Activated naive CD4-positive, alpha-beta T cell treated with anti-CD3 and anti-CD28 coated beads, Interleukin-2, amount 10 ng/mL, durations not matched to agents 7 days and 5 days (primary cell): ENCODE measurements around the gene DNAH6.
"Not testable (repeated sequence)": the region's sequence is repeated elsewhere in the genome, so short reads cannot be mapped to it uniquely, and the experiment has no call there.

Source experiments
- CTCF ChIA-PET: fragments of 350-600 bp; sonication (Branson Sonifier 250); formaldehyde crosslinking; loops from one replicate; lab custom pipeline; 2021; ENCODE audit warnings: antibody characterized with exemption; lab: Charles Lee
- DNase-seq: peaks from one replicate; pipeline ENCODE4 v3.0.0-alpha.2; 2020
- H3K27ac Mint-ChIP-seq: one replicate; pipeline ENCODE4 v1.8.0; 2021; ENCODE audit warnings: mild to moderate bottlenecking, moderate library complexity, mixed read lengths
- H3K27me3 Mint-ChIP-seq: one replicate; pipeline ENCODE4 v1.8.0; 2021; ENCODE audit warnings: mild to moderate bottlenecking, mixed read lengths
- H3K36me3 Mint-ChIP-seq: one replicate; pipeline ENCODE4 v1.8.0; 2021; ENCODE audit warnings: mixed read lengths
- H3K4me1 Mint-ChIP-seq: one replicate; pipeline ENCODE4 v1.8.0; 2021; ENCODE audit warnings: mixed read lengths
- H3K4me3 Mint-ChIP-seq: one replicate; pipeline ENCODE4 v1.8.0; 2021; ENCODE audit warnings: mild to moderate bottlenecking, moderate library complexity, mixed read lengths
- H3K9me3 Mint-ChIP-seq: one replicate; pipeline ENCODE4 v1.8.0; 2021; ENCODE audit warnings: mixed read lengths

Gene DNAH6

GRCh38 chr2:84532291-84532690 is 16.0 kb downstream of the DNAH6 start:
- H3K4me3 Mint-ChIP-seq: no peak overlapping the region
- H3K27ac Mint-ChIP-seq: no peak overlapping the region
- no peaks in the 10 kb centered on the region for H3K36me3 Mint-ChIP-seq
- H3K9me3 Mint-ChIP-seq: no peaks in the 10 kb centered on the region
- H3K27me3 Mint-ChIP-seq: no peaks in the 10 kb centered on the region
- DNase-seq: no peak
- CTCF ChIA-PET: no interaction called here
- H3K4me1 Mint-ChIP-seq: peaks cover 3% of the 10 kb centered on the region

- CTCF ChIA-PET: no interaction called here
- peaks cover 6% of the 10 kb centered on the region for H3K4me1 Mint-ChIP-seq
- no peak overlapping the region for H3K4me3 Mint-ChIP-seq
- no peak for DNase-seq
- no peak overlapping the region for H3K27ac Mint-ChIP-seq
- peaks cover 2% of the 10 kb centered on the region for H3K9me3 Mint-ChIP-seq
- H3K27me3 Mint-ChIP-seq: no peaks in the 10 kb centered on the region
- peaks cover 2% of the 10 kb centered on the region for H3K36me3 Mint-ChIP-seq
These were observed 17.9 kb downstream of the DNAH6 start for GRCh38 chr2:84534225-84534624.

GRCh38 chr2:84537251-84537650 is 21.0 kb downstream of the DNAH6 start:
- H3K27me3 Mint-ChIP-seq: no peaks in the 10 kb centered on the region
- no peak overlapping the region for H3K4me3 Mint-ChIP-seq
- no peak for DNase-seq
- H3K27ac Mint-ChIP-seq: no peak overlapping the region
- H3K4me1 Mint-ChIP-seq: peaks cover 17% of the 10 kb centered on the region
- peaks cover 3% of the 10 kb centered on the region for H3K36me3 Mint-ChIP-seq
- CTCF ChIA-PET: interaction anchor here (2.6 kb wide), 1 partner anchor 11 kb away, joined by 6 read pairs; no protein-coding TSS in a partner anchor
- peaks cover 2% of the 10 kb centered on the region for H3K9me3 Mint-ChIP-seq

- Mint-ChIP-seq H3K27ac (no peak overlapping the region), H3K4me3 (no peak overlapping the region), H3K27me3 (no peaks in the 10 kb centered on the region), H3K4me1 (peaks cover 14% of the 10 kb centered on the region), H3K36me3 (peaks cover 3% of the 10 kb centered on the region), H3K9me3 (peaks cover 2% of the 10 kb centered on the region)
- DNase-seq: no peak
- CTCF ChIA-PET: no interaction called here
These were observed 23.4 kb downstream of the DNAH6 start for GRCh38 chr2:84539729-84540128.

- no peaks in the 10 kb centered on the region for H3K9me3 Mint-ChIP-seq
- peaks cover 3% of the 10 kb centered on the region for H3K4me1 Mint-ChIP-seq
These were observed 28.7 kb downstream of the DNAH6 start for GRCh38 chr2:84545005-84545404.

GRCh38 chr2:84546551-84546950 is 30.3 kb downstream of the DNAH6 start:
- H3K36me3 Mint-ChIP-seq: no peaks in the 10 kb centered on the region
- H3K4me3 Mint-ChIP-seq: no peak overlapping the region
- CTCF ChIA-PET: no interaction called here
- no peaks in the 10 kb centered on the region for H3K9me3 Mint-ChIP-seq
- no peaks in the 10 kb centered on the region for H3K27me3 Mint-ChIP-seq
- DNase-seq: no peak
- H3K27ac Mint-ChIP-seq: no peak overlapping the region
- no peaks in the 10 kb centered on the region for H3K4me1 Mint-ChIP-seq

More at GRCh38 chr2:84545005-84545404, 28.7 kb downstream of the DNAH6 start:
- Mint-ChIP-seq H3K27me3 (no peaks in the 10 kb centered on the region), H3K27ac (no peak overlapping the region), H3K36me3 (no peaks in the 10 kb centered on the region), H3K4me3 (no peak overlapping the region)
- CTCF ChIA-PET: no interaction called here
- no peak for DNase-seq

- Mint-ChIP-seq H3K4me3 (no peak overlapping the region), H3K27ac (no peak overlapping the region), H3K9me3 (no peaks in the 10 kb centered on the region), H3K4me1 (no peaks in the 10 kb centered on the region), H3K36me3 (no peaks in the 10 kb centered on the region), H3K27me3 (peaks cover 2% of the 10 kb centered on the region)
- no peak for DNase-seq
- CTCF ChIA-PET: no interaction called here
These were observed 32.0 kb downstream of the DNAH6 start for GRCh38 chr2:84548303-84548702.

- no peaks in the 10 kb centered on the region for H3K4me1 Mint-ChIP-seq
- CTCF ChIA-PET: no interaction called here
- H3K27me3 Mint-ChIP-seq: peaks cover 3% of the 10 kb centered on the region
- H3K4me3 Mint-ChIP-seq: no peak overlapping the region
- no peaks in the 10 kb centered on the region for H3K9me3 Mint-ChIP-seq
- H3K36me3 Mint-ChIP-seq: no peaks in the 10 kb centered on the region
- DNase-seq: no peak
- no peak overlapping the region for H3K27ac Mint-ChIP-seq
These were observed 34.6 kb downstream of the DNAH6 start for GRCh38 chr2:84550916-84551315.

- not testable (repeated sequence) for H3K27me3 Mint-ChIP-seq, H3K36me3 Mint-ChIP-seq, H3K9me3 Mint-ChIP-seq
These were observed 35.2 kb downstream of the DNAH6 start for GRCh38 chr2:84551526-84551925.

GRCh38 chr2:84556190-84556589 is 39.9 kb downstream of the DNAH6 start:
- H3K36me3 Mint-ChIP-seq: peaks cover 3% of the 10 kb centered on the region
- no peak overlapping the region for H3K27ac Mint-ChIP-seq
- no peak for DNase-seq
- H3K27me3 Mint-ChIP-seq: peaks cover 3% of the 10 kb centered on the region
- CTCF ChIA-PET: no interaction called here
- H3K4me1 Mint-ChIP-seq: no peaks in the 10 kb centered on the region
- H3K4me3 Mint-ChIP-seq: no peak overlapping the region
- peaks cover 12% of the 10 kb centered on the region for H3K9me3 Mint-ChIP-seq

More at GRCh38 chr2:84551526-84551925, 35.2 kb downstream of the DNAH6 start:
- DNase-seq, CTCF ChIA-PET, H3K4me1 Mint-ChIP-seq, H3K27ac Mint-ChIP-seq, H3K4me3 Mint-ChIP-seq: not testable (repeated sequence)

GRCh38 chr2:84559838-84560237 is 43.5 kb downstream of the DNAH6 start:
- H3K4me1 Mint-ChIP-seq: no peaks in the 10 kb centered on the region
- CTCF ChIA-PET: interaction anchor here (0.7 kb wide), 1 partner anchor 67 kb away, joined by 3 read pairs; no protein-coding TSS in a partner anchor
- peaks cover 16% of the 10 kb centered on the region for H3K9me3 Mint-ChIP-seq
- no peak for DNase-seq
- H3K27ac Mint-ChIP-seq: no peak overlapping the region
- H3K27me3 Mint-ChIP-seq: no peaks in the 10 kb centered on the region
- H3K36me3 Mint-ChIP-seq: peaks cover 3% of the 10 kb centered on the region
- H3K4me3 Mint-ChIP-seq: no peak overlapping the region

- Mint-ChIP-seq H3K36me3 (no peaks in the 10 kb centered on the region), H3K4me1 (peaks cover 16% of the 10 kb centered on the region), H3K4me3 (no peak overlapping the region), H3K27ac (no peak overlapping the region), H3K9me3 (no peaks in the 10 kb centered on the region), H3K27me3 (peaks cover 6% of the 10 kb centered on the region)
- CTCF ChIA-PET: interaction anchor here (1.6 kb wide), 1 partner anchor 285 kb away, joined by 3 read pairs; no protein-coding TSS in a partner anchor
- DNase-seq: no peak
These were observed 63.4 kb downstream of the DNAH6 start for GRCh38 chr2:84579661-84580060.

GRCh38 chr2:84603911-84604310 is 87.6 kb downstream of the DNAH6 start:
- no peaks in the 10 kb centered on the region for H3K36me3 Mint-ChIP-seq
- CTCF ChIA-PET: no interaction called here
- H3K4me1 Mint-ChIP-seq: no peaks in the 10 kb centered on the region
- no peak overlapping the region for H3K4me3 Mint-ChIP-seq
- no peak overlapping the region for H3K27ac Mint-ChIP-seq
- H3K9me3 Mint-ChIP-seq: peaks cover 5% of the 10 kb centered on the region
- peaks cover 8% of the 10 kb centered on the region for H3K27me3 Mint-ChIP-seq
- DNase-seq: no peak

- Mint-ChIP-seq H3K27ac (no peak overlapping the region), H3K9me3 (peaks cover 6% of the 10 kb centered on the region), H3K4me1 (peaks cover 4% of the 10 kb centered on the region), H3K27me3 (peaks cover 5% of the 10 kb centered on the region), H3K4me3 (no peak overlapping the region), H3K36me3 (no peaks in the 10 kb centered on the region)
- CTCF ChIA-PET: no interaction called here
- no peak for DNase-seq
These were observed 96.8 kb downstream of the DNAH6 start for GRCh38 chr2:84613082-84613481.

- no peak overlapping the region for H3K4me3 Mint-ChIP-seq
- H3K9me3 Mint-ChIP-seq: no peaks in the 10 kb centered on the region
- DNase-seq: no peak
- H3K36me3 Mint-ChIP-seq: no peaks in the 10 kb centered on the region
- CTCF ChIA-PET: no interaction called here
- peaks cover 5% of the 10 kb centered on the region for H3K27me3 Mint-ChIP-seq
- H3K4me1 Mint-ChIP-seq: peaks cover 5% of the 10 kb centered on the region
- H3K27ac Mint-ChIP-seq: no peak overlapping the region
These were observed 103.6 kb downstream of the DNAH6 start for GRCh38 chr2:84619794-84620371.
